Esophagus squamous epithelium (tissue), 4 donors: ENCODE data around the gene TLK1.

Source experiments
- CTCF ChIP-seq, 6 experiments: fragments of 450-650 bp in 4 of 6; fragments of 200-600 bp in 2 of 6; sonication (generic) in 2 of 6; IDR thresholded peaks; one replicate each; pipeline ENCODE4 v1.5.1; 2016 to 2019; ENCODE audit warnings: antibody characterized with exemption in 6 of 6, mild to moderate bottlenecking in 4 of 6, moderate library complexity in 4 of 6
- POLR2A ChIP-seq, 4 donors: fragments of 450-650 bp; IDR thresholded peaks; one replicate each; pipeline ENCODE4 v1.6.1; 2017; ENCODE audit warnings: antibody characterized with exemption in 4 of 4, mild to moderate bottlenecking in 4 of 4, moderate library complexity in 3 of 4

DNA sequence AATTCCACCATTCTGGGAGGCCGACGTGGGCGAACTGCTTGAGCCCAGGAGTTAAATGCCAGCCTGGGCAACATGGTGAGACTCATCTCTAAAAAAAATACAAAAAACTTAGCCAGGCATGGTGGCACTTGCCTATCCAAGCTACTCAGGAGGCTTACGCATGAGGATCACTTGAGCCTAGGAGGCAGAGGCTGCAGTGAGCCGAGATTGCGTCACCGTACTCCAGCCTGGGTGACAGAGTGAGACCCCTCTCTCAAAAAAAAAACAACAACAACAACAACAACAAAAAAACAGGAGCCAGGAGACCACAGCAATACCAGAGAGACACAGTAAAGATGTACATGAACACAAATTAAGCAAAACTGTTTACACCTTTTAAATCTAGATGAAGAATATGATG, 52.9 kb downstream of the TLK1 start:
- no peak for TF ChIP-seq POLR2A (IDR thresholded peaks at IDR 0.05)
- no peak for TF ChIP-seq CTCF (IDR thresholded peaks at IDR 0.05)
